GM23338 (cell line): ENCODE results near the gene CYP2C18. TPM values are rescaled to one million over a fixed set of nuclear protein-coding genes. Genes with fewer than 3 reads are reported as not detected.

Experiments used
- EZH2 ChIP-seq: fragments of 200-600 bp; sonication (generic); IDR thresholded peaks from one replicate; pipeline ENCODE4 v1.8.0; 2017; ENCODE audit warnings: antibody characterized with exemption, mild to moderate bottlenecking, low read depth; ENCODE audit not compliant: unreplicated experiment
- EZH2phosphoT487 ChIP-seq: fragments of 200-600 bp; sonication (generic); IDR thresholded peaks from one replicate; pipeline ENCODE4 v1.8.1; 2018; ENCODE audit warnings: antibody characterized with exemption; ENCODE audit not compliant: unreplicated experiment
- JUNB ChIP-seq: IDR thresholded peaks from one replicate; pipeline ENCODE4 v1.6.1; 2016; ENCODE audit warnings: antibody characterized with exemption; ENCODE audit not compliant: unreplicated experiment
- NANOG ChIP-seq: IDR thresholded peaks from 2 replicates; pipeline ENCODE4 v1.6.1; 2016; ENCODE audit warnings: antibody characterized with exemption, borderline replicate concordance
- POLR2AphosphoS5 ChIP-seq: IDR thresholded peaks from 2 replicates; pipeline ENCODE4 v1.6.1; 2016; ENCODE audit warnings: antibody characterized with exemption, low read depth
- STAT1 ChIP-seq: IDR thresholded peaks from one replicate; pipeline ENCODE4 v1.6.1; 2016; ENCODE audit warnings: antibody characterized with exemption; ENCODE audit not compliant: unreplicated experiment
- ZNF114 ChIP-seq: fragments of 250-450 bp; sonication (Bioruptor Pico); IDR thresholded peaks from 2 replicates; pipeline ENCODE4 v1.5.0; 2020; ENCODE audit warnings: mild to moderate bottlenecking, moderate library complexity
- ZNF331 ChIP-seq: fragments of 250-450 bp; sonication (Bioruptor Pico); IDR thresholded peaks from 2 replicates; pipeline ENCODE4 v1.5.0; 2020; ENCODE audit warnings: low read depth, mild to moderate bottlenecking, moderate library complexity
- polyA plus RNA-seq: library from polyadenylated mRNA; unstranded; fragments of >200 nt; fragmentation: Nextera tagmentation; extraction: Ambion mirVana; gene quantifications from 2 replicates; pipeline ENCODE4 v1.2.1, GENCODE V29; 2016
- total RNA-seq: library from RNA; depleted of rRNA; stranded (reverse); fragments of >200 nt; shearing (Covaris generic); gene quantifications from 2 replicates; pipeline ENCODE4 v1.2.3, GENCODE V29; 2014
- TF ChIP-seq, protein P1 (sequence below): fragments of 250-450 bp; sonication (Bioruptor Pico); IDR thresholded peaks from 2 replicates; pipeline ENCODE4 v1.5.0; 2020; ENCODE audit warnings: mild to moderate bottlenecking, moderate library complexity
- TF ChIP-seq, protein P2 (sequence below): IDR thresholded peaks from one replicate; pipeline ENCODE4 v1.6.1; 2018; ENCODE audit warnings: antibody characterized with exemption; ENCODE audit not compliant: unreplicated experiment
- TF ChIP-seq, protein P3 (sequence below): IDR thresholded peaks from 2 replicates; pipeline ENCODE4 v1.6.1; 2016; ENCODE audit warnings: antibody characterized with exemption

The CYP2C18 gene
- total and polyA plus RNA-seq, 2 experiments from 2014 or later = 0.08 to 0.63 TPM

DNA sequence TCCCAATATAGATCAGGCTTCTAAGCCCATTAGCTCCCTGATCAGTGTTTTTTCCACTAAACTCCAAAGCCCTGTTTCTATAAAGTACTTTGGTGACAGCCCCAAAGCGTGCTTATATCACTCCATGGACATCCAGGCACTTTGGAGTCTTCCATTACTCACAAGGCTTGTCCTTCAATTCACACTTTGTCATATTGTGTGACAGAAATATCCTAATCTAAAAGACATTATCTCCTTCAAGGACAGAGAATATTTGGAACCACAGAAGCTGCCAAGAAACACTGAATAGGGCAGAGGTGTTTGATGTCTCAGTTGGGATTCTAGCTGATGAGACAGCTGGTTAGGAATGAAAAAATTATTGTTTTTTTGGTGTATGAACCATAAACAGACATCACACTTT, 97.3 kb downstream of the CYP2C18 start (continued):
- TF ChIP-seq, protein P1, sequence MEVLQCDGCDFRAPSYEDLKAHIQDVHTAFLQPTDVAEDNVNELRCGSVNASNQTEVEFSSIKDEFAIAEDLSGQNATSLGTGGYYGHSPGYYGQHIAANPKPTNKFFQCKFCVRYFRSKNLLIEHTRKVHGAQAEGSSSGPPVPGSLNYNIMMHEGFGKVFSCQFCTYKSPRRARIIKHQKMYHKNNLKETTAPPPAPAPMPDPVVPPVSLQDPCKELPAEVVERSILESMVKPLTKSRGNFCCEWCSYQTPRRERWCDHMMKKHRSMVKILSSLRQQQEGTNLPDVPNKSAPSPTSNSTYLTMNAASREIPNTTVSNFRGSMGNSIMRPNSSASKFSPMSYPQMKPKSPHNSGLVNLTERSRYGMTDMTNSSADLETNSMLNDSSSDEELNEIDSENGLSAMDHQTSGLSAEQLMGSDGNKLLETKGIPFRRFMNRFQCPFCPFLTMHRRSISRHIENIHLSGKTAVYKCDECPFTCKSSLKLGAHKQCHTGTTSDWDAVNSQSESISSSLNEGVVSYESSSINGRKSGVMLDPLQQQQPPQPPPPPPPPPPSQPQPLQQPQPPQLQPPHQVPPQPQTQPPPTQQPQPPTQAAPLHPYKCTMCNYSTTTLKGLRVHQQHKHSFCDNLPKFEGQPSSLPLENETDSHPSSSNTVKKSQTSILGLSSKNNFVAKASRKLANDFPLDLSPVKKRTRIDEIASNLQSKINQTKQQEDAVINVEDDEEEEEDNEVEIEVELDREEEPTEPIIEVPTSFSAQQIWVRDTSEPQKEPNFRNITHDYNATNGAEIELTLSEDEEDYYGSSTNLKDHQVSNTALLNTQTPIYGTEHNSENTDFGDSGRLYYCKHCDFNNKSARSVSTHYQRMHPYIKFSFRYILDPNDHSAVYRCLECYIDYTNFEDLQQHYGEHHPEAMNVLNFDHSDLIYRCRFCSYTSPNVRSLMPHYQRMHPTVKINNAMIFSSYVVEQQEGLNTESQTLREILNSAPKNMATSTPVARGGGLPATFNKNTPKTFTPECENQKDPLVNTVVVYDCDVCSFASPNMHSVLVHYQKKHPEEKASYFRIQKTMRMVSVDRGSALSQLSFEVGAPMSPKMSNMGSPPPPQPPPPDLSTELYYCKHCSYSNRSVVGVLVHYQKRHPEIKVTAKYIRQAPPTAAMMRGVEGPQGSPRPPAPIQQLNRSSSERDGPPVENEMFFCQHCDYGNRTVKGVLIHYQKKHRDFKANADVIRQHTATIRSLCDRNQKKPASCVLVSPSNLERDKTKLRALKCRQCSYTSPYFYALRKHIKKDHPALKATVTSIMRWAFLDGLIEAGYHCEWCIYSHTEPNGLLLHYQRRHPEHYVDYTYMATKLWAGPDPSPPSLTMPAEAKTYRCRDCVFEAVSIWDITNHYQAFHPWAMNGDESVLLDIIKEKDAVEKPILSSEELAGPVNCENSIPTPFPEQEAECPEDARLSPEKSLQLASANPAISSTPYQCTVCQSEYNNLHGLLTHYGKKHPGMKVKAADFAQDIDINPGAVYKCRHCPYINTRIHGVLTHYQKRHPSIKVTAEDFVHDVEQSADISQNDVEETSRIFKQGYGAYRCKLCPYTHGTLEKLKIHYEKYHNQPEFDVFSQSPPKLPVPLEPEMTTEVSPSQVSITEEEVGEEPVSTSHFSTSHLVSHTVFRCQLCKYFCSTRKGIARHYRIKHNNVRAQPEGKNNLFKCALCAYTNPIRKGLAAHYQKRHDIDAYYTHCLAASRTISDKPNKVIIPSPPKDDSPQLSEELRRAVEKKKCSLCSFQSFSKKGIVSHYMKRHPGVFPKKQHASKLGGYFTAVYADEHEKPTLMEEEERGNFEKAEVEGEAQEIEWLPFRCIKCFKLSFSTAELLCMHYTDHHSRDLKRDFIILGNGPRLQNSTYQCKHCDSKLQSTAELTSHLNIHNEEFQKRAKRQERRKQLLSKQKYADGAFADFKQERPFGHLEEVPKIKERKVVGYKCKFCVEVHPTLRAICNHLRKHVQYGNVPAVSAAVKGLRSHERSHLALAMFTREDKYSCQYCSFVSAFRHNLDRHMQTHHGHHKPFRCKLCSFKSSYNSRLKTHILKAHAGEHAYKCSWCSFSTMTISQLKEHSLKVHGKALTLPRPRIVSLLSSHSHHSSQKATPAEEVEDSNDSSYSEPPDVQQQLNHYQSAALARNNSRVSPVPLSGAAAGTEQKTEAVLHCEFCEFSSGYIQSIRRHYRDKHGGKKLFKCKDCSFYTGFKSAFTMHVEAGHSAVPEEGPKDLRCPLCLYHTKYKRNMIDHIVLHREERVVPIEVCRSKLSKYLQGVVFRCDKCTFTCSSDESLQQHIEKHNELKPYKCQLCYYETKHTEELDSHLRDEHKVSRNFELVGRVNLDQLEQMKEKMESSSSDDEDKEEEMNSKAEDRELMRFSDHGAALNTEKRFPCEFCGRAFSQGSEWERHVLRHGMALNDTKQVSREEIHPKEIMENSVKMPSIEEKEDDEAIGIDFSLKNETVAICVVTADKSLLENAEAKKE (CRISPR knock-in tag) = no peak
- TF ChIP-seq NANOG (no peak), STAT1 (no peak), EZH2phosphoT487 (no peak), EZH2 (no peak), ZNF331 (CRISPR knock-in tag) (no peak), POLR2AphosphoS5 (no peak), JUNB (no peak), ZNF114 (CRISPR knock-in tag) (no peak)
- TF ChIP-seq, protein P2, sequence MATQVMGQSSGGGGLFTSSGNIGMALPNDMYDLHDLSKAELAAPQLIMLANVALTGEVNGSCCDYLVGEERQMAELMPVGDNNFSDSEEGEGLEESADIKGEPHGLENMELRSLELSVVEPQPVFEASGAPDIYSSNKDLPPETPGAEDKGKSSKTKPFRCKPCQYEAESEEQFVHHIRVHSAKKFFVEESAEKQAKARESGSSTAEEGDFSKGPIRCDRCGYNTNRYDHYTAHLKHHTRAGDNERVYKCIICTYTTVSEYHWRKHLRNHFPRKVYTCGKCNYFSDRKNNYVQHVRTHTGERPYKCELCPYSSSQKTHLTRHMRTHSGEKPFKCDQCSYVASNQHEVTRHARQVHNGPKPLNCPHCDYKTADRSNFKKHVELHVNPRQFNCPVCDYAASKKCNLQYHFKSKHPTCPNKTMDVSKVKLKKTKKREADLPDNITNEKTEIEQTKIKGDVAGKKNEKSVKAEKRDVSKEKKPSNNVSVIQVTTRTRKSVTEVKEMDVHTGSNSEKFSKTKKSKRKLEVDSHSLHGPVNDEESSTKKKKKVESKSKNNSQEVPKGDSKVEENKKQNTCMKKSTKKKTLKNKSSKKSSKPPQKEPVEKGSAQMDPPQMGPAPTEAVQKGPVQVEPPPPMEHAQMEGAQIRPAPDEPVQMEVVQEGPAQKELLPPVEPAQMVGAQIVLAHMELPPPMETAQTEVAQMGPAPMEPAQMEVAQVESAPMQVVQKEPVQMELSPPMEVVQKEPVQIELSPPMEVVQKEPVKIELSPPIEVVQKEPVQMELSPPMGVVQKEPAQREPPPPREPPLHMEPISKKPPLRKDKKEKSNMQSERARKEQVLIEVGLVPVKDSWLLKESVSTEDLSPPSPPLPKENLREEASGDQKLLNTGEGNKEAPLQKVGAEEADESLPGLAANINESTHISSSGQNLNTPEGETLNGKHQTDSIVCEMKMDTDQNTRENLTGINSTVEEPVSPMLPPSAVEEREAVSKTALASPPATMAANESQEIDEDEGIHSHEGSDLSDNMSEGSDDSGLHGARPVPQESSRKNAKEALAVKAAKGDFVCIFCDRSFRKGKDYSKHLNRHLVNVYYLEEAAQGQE = no peak
- TF ChIP-seq, protein P3, sequence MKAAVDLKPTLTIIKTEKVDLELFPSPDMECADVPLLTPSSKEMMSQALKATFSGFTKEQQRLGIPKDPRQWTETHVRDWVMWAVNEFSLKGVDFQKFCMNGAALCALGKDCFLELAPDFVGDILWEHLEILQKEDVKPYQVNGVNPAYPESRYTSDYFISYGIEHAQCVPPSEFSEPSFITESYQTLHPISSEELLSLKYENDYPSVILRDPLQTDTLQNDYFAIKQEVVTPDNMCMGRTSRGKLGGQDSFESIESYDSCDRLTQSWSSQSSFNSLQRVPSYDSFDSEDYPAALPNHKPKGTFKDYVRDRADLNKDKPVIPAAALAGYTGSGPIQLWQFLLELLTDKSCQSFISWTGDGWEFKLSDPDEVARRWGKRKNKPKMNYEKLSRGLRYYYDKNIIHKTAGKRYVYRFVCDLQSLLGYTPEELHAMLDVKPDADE = no peak
